CD14-positive monocyte (primary cell): Measurements from ENCODE around the gene PPP1R1A. TPM values are rescaled to one million over a fixed set of nuclear protein-coding genes. Genes with fewer than 3 reads are reported as not detected.

Experiments used
- DNase-seq, 3 donors: peaks; one replicate each; pipeline ENCODE4 v3.0.0-alpha.2; 2011 to 2022
- H2AFZ ChIP-seq: 2 replicates; pipeline ENCODE4 v1.6.0; 2012; ENCODE audit warnings: mild to moderate bottlenecking, low read depth, low read length, inconsistent platforms; ENCODE audit not compliant: insufficient read depth, poor library complexity, severe bottlenecking
- H3K27ac ChIP-seq, 2 donors: 1 replicate in 1 of 2; 2 replicates in 1 of 2; pipeline ENCODE4 v1.5.1; 2012 to 2013; ENCODE audit warnings: low read length in 2 of 2, control low read depth in 1 of 2, inconsistent platforms in 1 of 2, low read depth in 1 of 2, mild to moderate bottlenecking in 1 of 2
- H3K27me3 ChIP-seq, 2 donors: one replicate each; pipeline versions ENCODE4 v1.6.0 to v1.6.1; 2011 to 2013; ENCODE audit warnings: low read length in 2 of 2; ENCODE audit not compliant: control insufficient read depth in 2 of 2, insufficient read depth in 2 of 2
- H3K36me3 ChIP-seq, 2 donors: replicated peaks in 1 of 2; 1 replicate in 1 of 2; 2 replicates in 1 of 2; pipeline versions ENCODE4 v1.5.1 to v1.6.1; 2012 to 2013; ENCODE audit warnings: low read length in 2 of 2, control low read depth in 1 of 2, inconsistent platforms in 1 of 2, mild to moderate bottlenecking in 1 of 2; ENCODE audit not compliant: insufficient read depth in 2 of 2, control insufficient read depth in 1 of 2
- H3K4me1 ChIP-seq, 2 donors: 1 replicate in 1 of 2; 2 replicates in 1 of 2; pipeline versions ENCODE4 v1.5.1 to v1.6.1; 2012 to 2013; ENCODE audit warnings: low read length in 2 of 2, control low read depth in 1 of 2, inconsistent platforms in 1 of 2, mild to moderate bottlenecking in 1 of 2, moderate library complexity in 1 of 2; ENCODE audit not compliant: insufficient read depth in 2 of 2, control insufficient read depth in 1 of 2
- H3K4me2 ChIP-seq: replicated peaks from 2 replicates; pipeline ENCODE3; 2012; ENCODE audit warnings: low read length, moderate library complexity, mild to moderate bottlenecking; ENCODE audit not compliant: poor library complexity, severe bottlenecking; ENCODE audit errors: extremely low read depth
- H3K4me3 ChIP-seq, 3 experiments: fragments of 200-600 bp in 1 of 3; sonication (generic) in 1 of 3; replicated peaks in 1 of 3; 1 replicate in 2 of 3; 2 replicates in 1 of 3; pipeline ENCODE4 v1.5.1; 2011 to 2013; ENCODE audit warnings: low read length in 3 of 3, mild to moderate bottlenecking in 3 of 3, control low read depth in 2 of 3, low read depth in 2 of 3, inconsistent platforms in 1 of 3, moderate library complexity in 1 of 3
- H3K79me2 ChIP-seq: 2 replicates; pipeline ENCODE4 v1.6.0; 2012; ENCODE audit warnings: mild to moderate bottlenecking, control low read depth, inconsistent platforms, low read length, moderate library complexity; ENCODE audit not compliant: insufficient read depth
- H3K9ac ChIP-seq: 2 replicates; pipeline ENCODE4 v1.6.0; 2017; ENCODE audit warnings: low read length, mild to moderate bottlenecking; ENCODE audit not compliant: insufficient read depth, poor library complexity, severe bottlenecking
- H3K9me3 ChIP-seq, 2 donors: replicated peaks in 1 of 2; 1 replicate in 1 of 2; 2 replicates in 1 of 2; pipeline versions ENCODE4 v1.5.1 to v1.6.1; 2012 to 2013; ENCODE audit warnings: low read length in 2 of 2, control low read depth in 1 of 2; ENCODE audit not compliant: control insufficient read depth in 1 of 2, insufficient read depth in 1 of 2
- H4K20me1 ChIP-seq: 2 replicates; pipeline ENCODE4 v1.6.0; 2012; ENCODE audit warnings: mild to moderate bottlenecking, low read length, control low read depth, moderate library complexity; ENCODE audit not compliant: insufficient read depth
- H3K27ac Mint-ChIP-seq, 7 donors: one replicate each; pipeline ENCODE4 v1.8.0; 2020; ENCODE audit warnings: mild to moderate bottlenecking in 7 of 7, mixed read lengths in 7 of 7, moderate library complexity in 6 of 7, inconsistent platforms in 2 of 7
- H3K27me3 Mint-ChIP-seq, 3 donors: one replicate each; pipeline ENCODE4 v1.8.0; 2021 to 2022; ENCODE audit warnings: low read depth in 3 of 3, mild to moderate bottlenecking in 3 of 3, mixed read lengths in 3 of 3, moderate library complexity in 3 of 3, inconsistent platforms in 1 of 3
- H3K36me3 Mint-ChIP-seq, 2 donors: one replicate each; pipeline ENCODE4 v1.8.0; 2020; ENCODE audit warnings: mixed read lengths in 2 of 2, inconsistent platforms in 1 of 2, mild to moderate bottlenecking in 1 of 2
- H3K4me1 Mint-ChIP-seq: one replicate; pipeline ENCODE4 v1.8.0; 2020; ENCODE audit warnings: mild to moderate bottlenecking, mixed read lengths
- H3K4me3 Mint-ChIP-seq, 2 donors: one replicate each; pipeline ENCODE4 v1.8.0; 2020; ENCODE audit warnings: mild to moderate bottlenecking in 2 of 2, mixed read lengths in 2 of 2, moderate library complexity in 1 of 2
- H3K9me3 Mint-ChIP-seq, 7 donors: one replicate each; pipeline ENCODE4 v1.8.0; 2020 to 2022; ENCODE audit warnings: mixed read lengths in 7 of 7, mild to moderate bottlenecking in 6 of 7, moderate library complexity in 6 of 7, inconsistent platforms in 2 of 7
- WGBS: methylation state at CpG from one replicate; pipeline ENCODE4 v1.1.5; 2013; ENCODE audit warnings: missing lambda C conversion rate; ENCODE audit not compliant: insufficient coverage; 5-methylcytosine and 5-hydroxymethylcytosine counted together
- intact Hi-C, 2 donors: fragments of 100-400 bp; cut with micrococcal nuclease; formaldehyde crosslinking; loops; one replicate each; pipeline versions ENCODE4 v1.15.0 to v1.15.1; 2023
- polyA plus RNA-seq, 3 donors: library from polyadenylated mRNA; depleted of rRNA in 1 of 3; unstranded in 2 of 3; stranded (reverse) in 1 of 3; fragments of 300-500 nt in 2 of 3; fragments of >200 nt in 1 of 3; fragmentation: Illumina TruSeq in 2 of 3; gene quantifications; 1 replicate in 2 of 3; 2 replicates in 1 of 3; pipeline ENCODE4 v1.2.3, GENCODE V29; 2012 to 2021
- TF ChIP-seq, protein P1 (sequence below): fragments of 200-600 bp; IDR thresholded peaks from one replicate; pipeline ENCODE4 v1.8.0; 2022; ENCODE audit warnings: antibody characterized with exemption, mild to moderate bottlenecking

The PPP1R1A gene
- polyA plus RNA-seq, 3 donors, result not detected

- no peak for DNase-seq
- Mint-ChIP-seq H3K27me3 (peaks cover 0 to 2% (median 1%) of the 10 kb centered on the region in 3 donors), H3K4me1 (peaks cover 27% of the 10 kb centered on the region), H3K4me3 (no peak overlapping the region), H3K36me3 (peaks cover 0 to 14% of the 10 kb centered on the region in 2 donors), H3K27ac (no peak overlapping the region), H3K9me3 (peaks cover 0 to 2% (median 0%) of the 10 kb centered on the region in 7 donors)
- Histone ChIP-seq H2AFZ (no peak overlapping the region), H4K20me1 (no peaks in the 10 kb centered on the region), H3K4me3 (no peak overlapping the region), H3K4me1 (peaks cover 25% of the 10 kb centered on the region in 2 donors), H3K36me3 (peaks cover 0 to 5% of the 10 kb centered on the region in 2 donors), H3K27ac (no peak overlapping the region), H3K4me2 (no peak overlapping the region), H3K9ac (no peak overlapping the region), H3K27me3 (no peaks in the 10 kb centered on the region), H3K9me3 (no peaks in the 10 kb centered on the region), H3K79me2 (no peaks in the 10 kb centered on the region)
- intact Hi-C loops, result no loop called here
- TF ChIP-seq, protein P1, sequence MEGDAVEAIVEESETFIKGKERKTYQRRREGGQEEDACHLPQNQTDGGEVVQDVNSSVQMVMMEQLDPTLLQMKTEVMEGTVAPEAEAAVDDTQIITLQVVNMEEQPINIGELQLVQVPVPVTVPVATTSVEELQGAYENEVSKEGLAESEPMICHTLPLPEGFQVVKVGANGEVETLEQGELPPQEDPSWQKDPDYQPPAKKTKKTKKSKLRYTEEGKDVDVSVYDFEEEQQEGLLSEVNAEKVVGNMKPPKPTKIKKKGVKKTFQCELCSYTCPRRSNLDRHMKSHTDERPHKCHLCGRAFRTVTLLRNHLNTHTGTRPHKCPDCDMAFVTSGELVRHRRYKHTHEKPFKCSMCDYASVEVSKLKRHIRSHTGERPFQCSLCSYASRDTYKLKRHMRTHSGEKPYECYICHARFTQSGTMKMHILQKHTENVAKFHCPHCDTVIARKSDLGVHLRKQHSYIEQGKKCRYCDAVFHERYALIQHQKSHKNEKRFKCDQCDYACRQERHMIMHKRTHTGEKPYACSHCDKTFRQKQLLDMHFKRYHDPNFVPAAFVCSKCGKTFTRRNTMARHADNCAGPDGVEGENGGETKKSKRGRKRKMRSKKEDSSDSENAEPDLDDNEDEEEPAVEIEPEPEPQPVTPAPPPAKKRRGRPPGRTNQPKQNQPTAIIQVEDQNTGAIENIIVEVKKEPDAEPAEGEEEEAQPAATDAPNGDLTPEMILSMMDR, result no peak
- WGBS, result no CpG with 5 or more reads among the region's 1 CpG
Measured at GRCh38 chr12:54558759-54559158, 29.7 kb downstream of the PPP1R1A start.

- H3K27me3 ChIP-seq, result no peaks in the 10 kb centered on the region
- Mint-ChIP-seq H3K36me3 (peaks cover 0 to 19% of the 10 kb centered on the region in 2 donors), H3K27ac (no peak overlapping the region), H3K4me1 (peaks cover 27% of the 10 kb centered on the region), H3K9me3 (peaks cover 0 to 2% (median 0%) of the 10 kb centered on the region in 7 donors), H3K4me3 (no peak overlapping the region), H3K27me3 (peaks cover 1 to 3% (median 2%) of the 10 kb centered on the region in 3 donors)
- intact Hi-C loops, result no loop called here
- H3K36me3 ChIP-seq, result peaks cover 0 to 5% of the 10 kb centered on the region in 2 donors
- no peak overlapping the region for H3K9ac ChIP-seq
- no CpG with 5 or more reads among the region's 5 CpGs for WGBS
- H4K20me1 ChIP-seq, result no peaks in the 10 kb centered on the region
- H3K27ac ChIP-seq, result no peak overlapping the region
- no peak overlapping the region for H3K4me2 ChIP-seq
- no peaks in the 10 kb centered on the region for H3K9me3 ChIP-seq
- no peak for DNase-seq
- TF ChIP-seq, protein P1, result no peak
- H3K4me1 ChIP-seq, result peaks cover 25% of the 10 kb centered on the region in 2 donors
- no peaks in the 10 kb centered on the region for H3K79me2 ChIP-seq
- H2AFZ ChIP-seq, result no peak overlapping the region
- no peak overlapping the region for H3K4me3 ChIP-seq
Measured at GRCh38 chr12:54558311-54558710, 30.1 kb downstream of the PPP1R1A start.
